ENCODE results near the gene C16orf74. TPM values are rescaled to one million over a fixed set of nuclear protein-coding genes. Genes with fewer than 3 reads are reported as not detected.

The C16orf74 gene
- total and polyA plus RNA-seq, 2 of the 13 experiments (the other 11 are each of a cell fraction or from before 2014, with no cell fraction given): 0.13 to 0.29 TPM

DNA sequence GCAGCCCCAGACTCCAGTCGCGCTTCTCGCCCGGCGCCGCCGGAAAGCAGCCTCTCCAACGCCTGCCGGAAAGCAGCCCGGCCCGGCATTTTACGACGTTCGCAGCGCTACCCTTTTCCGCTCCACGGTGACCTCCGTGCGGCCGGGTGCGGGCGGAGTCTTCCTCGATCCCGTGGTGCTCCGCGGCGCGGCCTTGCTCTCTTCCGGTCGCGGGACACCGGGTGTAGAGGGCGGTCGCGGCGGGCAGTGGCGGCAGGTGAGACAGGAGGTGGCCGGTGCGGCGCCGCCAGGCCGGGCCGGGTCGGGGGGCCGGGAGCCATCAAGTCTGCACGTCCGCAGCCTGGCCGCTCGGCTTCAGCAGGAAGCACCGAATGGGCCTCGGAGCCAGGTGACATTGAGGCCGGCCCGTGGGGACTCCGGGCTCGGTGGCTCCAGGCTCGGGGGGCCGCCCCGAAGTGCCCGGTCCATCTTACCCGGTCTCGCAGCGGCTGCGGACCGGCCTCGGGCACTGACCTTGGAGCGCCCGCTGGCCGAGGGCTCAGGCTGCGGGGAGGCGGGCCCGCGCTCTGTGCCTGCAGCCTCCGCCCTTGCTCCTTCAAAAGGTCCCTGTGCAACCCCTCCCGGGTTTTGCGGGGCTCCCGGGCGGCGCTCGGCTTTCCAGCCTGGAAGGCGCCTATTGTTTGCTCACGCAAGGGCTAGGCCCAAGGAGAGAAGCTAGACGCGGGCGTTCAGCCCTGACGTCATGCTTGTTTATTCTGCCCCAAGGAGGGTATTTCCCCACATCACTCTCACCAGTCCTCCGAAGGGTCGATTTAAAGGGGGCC, 48.8 kb upstream of the C16orf74 start, which contains the start of the genes COX4I1 and EMC8 (continued):
- TF ChIP-seq, protein P1, sequence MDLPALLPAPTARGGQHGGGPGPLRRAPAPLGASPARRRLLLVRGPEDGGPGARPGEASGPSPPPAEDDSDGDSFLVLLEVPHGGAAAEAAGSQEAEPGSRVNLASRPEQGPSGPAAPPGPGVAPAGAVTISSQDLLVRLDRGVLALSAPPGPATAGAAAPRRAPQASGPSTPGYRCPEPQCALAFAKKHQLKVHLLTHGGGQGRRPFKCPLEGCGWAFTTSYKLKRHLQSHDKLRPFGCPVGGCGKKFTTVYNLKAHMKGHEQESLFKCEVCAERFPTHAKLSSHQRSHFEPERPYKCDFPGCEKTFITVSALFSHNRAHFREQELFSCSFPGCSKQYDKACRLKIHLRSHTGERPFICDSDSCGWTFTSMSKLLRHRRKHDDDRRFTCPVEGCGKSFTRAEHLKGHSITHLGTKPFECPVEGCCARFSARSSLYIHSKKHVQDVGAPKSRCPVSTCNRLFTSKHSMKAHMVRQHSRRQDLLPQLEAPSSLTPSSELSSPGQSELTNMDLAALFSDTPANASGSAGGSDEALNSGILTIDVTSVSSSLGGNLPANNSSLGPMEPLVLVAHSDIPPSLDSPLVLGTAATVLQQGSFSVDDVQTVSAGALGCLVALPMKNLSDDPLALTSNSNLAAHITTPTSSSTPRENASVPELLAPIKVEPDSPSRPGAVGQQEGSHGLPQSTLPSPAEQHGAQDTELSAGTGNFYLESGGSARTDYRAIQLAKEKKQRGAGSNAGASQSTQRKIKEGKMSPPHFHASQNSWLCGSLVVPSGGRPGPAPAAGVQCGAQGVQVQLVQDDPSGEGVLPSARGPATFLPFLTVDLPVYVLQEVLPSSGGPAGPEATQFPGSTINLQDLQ (CRISPR knock-in tag; IDR thresholded peaks at IDR 0.05): 0 out of 2 replicates have a peak, but pooled peaks have one; percentile 49
- TF ChIP-seq, protein P2, sequence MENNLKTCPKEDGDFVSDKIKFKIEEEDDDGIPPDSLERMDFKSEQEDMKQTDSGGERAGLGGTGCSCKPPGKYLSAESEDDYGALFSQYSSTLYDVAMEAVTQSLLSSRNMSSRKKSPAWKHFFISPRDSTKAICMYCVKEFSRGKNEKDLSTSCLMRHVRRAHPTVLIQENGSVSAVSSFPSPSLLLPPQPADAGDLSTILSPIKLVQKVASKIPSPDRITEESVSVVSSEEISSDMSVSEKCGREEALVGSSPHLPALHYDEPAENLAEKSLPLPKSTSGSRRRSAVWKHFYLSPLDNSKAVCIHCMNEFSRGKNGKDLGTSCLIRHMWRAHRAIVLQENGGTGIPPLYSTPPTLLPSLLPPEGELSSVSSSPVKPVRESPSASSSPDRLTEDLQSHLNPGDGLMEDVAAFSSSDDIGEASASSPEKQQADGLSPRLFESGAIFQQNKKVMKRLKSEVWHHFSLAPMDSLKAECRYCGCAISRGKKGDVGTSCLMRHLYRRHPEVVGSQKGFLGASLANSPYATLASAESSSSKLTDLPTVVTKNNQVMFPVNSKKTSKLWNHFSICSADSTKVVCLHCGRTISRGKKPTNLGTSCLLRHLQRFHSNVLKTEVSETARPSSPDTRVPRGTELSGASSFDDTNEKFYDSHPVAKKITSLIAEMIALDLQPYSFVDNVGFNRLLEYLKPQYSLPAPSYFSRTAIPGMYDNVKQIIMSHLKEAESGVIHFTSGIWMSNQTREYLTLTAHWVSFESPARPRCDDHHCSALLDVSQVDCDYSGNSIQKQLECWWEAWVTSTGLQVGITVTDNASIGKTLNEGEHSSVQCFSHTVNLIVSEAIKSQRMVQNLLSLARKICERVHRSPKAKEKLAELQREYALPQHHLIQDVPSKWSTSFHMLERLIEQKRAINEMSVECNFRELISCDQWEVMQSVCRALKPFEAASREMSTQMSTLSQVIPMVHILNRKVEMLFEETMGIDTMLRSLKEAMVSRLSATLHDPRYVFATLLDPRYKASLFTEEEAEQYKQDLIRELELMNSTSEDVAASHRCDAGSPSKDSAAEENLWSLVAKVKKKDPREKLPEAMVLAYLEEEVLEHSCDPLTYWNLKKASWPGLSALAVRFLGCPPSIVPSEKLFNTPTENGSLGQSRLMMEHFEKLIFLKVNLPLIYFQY (CRISPR knock-in tag; IDR thresholded peaks at IDR 0.05; ENCODE audit: borderline replicate concordance): 0 out of 2 replicates have a peak, but pooled peaks have one; percentile 20
- TF ChIP-seq, protein P3, sequence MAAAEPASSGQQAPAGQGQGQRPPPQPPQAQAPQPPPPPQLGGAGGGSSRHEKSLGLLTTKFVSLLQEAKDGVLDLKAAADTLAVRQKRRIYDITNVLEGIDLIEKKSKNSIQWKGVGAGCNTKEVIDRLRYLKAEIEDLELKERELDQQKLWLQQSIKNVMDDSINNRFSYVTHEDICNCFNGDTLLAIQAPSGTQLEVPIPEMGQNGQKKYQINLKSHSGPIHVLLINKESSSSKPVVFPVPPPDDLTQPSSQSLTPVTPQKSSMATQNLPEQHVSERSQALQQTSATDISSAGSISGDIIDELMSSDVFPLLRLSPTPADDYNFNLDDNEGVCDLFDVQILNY (CRISPR knock-in tag; conservative IDR thresholded peaks at IDR 0.05): no peak; the same call in 1 of the 2 replicates
- TF ChIP-seq, protein P4, sequence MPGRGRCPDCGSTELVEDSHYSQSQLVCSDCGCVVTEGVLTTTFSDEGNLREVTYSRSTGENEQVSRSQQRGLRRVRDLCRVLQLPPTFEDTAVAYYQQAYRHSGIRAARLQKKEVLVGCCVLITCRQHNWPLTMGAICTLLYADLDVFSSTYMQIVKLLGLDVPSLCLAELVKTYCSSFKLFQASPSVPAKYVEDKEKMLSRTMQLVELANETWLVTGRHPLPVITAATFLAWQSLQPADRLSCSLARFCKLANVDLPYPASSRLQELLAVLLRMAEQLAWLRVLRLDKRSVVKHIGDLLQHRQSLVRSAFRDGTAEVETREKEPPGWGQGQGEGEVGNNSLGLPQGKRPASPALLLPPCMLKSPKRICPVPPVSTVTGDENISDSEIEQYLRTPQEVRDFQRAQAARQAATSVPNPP (CRISPR knock-in tag; IDR thresholded peaks at IDR 0.05): no peak
- no peak; the same call in 1 of the 2 replicates for TF ChIP-seq ZNF232 (CRISPR knock-in tag; IDR thresholded peaks at IDR 0.05; ENCODE audit: borderline replicate concordance)
- TF ChIP-seq, protein P5, sequence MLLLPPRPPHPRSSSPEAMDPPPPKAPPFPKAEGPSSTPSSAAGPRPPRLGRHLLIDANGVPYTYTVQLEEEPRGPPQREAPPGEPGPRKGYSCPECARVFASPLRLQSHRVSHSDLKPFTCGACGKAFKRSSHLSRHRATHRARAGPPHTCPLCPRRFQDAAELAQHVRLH (CRISPR knock-in tag; IDR thresholded peaks at IDR 0.05; ENCODE audit: borderline replicate concordance, low read depth): peak; percentile 89
- TF ChIP-seq, protein P6, sequence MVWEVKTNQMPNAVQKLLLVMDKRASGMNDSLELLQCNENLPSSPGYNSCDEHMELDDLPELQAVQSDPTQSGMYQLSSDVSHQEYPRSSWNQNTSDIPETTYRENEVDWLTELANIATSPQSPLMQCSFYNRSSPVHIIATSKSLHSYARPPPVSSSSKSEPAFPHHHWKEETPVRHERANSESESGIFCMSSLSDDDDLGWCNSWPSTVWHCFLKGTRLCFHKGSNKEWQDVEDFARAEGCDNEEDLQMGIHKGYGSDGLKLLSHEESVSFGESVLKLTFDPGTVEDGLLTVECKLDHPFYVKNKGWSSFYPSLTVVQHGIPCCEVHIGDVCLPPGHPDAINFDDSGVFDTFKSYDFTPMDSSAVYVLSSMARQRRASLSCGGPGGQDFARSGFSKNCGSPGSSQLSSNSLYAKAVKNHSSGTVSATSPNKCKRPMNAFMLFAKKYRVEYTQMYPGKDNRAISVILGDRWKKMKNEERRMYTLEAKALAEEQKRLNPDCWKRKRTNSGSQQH (CRISPR knock-in tag; IDR thresholded peaks at IDR 0.05; ENCODE audit: low read depth): no peak; the same call in none of the 2 replicates
- no peak; the same call in 1 of the 2 replicates for TF ChIP-seq ZNF550 (CRISPR knock-in tag; IDR thresholded peaks at IDR 0.05; ENCODE audit: borderline replicate concordance)
- peak; percentile 98; the same call in 1 of the 2 replicates for TF ChIP-seq SMAD1 (CRISPR knock-in tag; IDR thresholded peaks at IDR 0.05; ENCODE audit: borderline replicate concordance, low read depth)
- peak; percentile 93 for TF ChIP-seq ZNF615 (CRISPR knock-in tag; IDR thresholded peaks at IDR 0.05; ENCODE audit: borderline replicate concordance)
- peak; percentile 93 for TF ChIP-seq HNRNPLL (IDR thresholded peaks at IDR 0.05; ENCODE audit: low read depth, low read length, poor library complexity, severe bottlenecking)
- TF ChIP-seq FOXA1 (IDR thresholded peaks at IDR 0.05): no peak
- TF ChIP-seq FOXA1 (CRISPR knock-in tag; IDR thresholded peaks at IDR 0.05): peak; percentile 81
- no peak for TF ChIP-seq CENPX (CRISPR knock-in tag; IDR thresholded peaks at IDR 0.05)
- TF ChIP-seq ZEB1 (IDR thresholded peaks at IDR 0.05; ENCODE audit: insufficient replicate concordance, low read depth): peak; percentile 42
- peak; percentile 98 for TF ChIP-seq SAP130 (CRISPR knock-in tag; IDR thresholded peaks at IDR 0.05; ENCODE audit: low read depth)
- no peak for TF ChIP-seq RBM22 (optimal IDR thresholded peaks at IDR 0.05; ENCODE audit: low read length)
- no peak for TF ChIP-seq ZNF30 (CRISPR knock-in tag; IDR thresholded peaks at IDR 0.05)
